SK-N-SH (cell line): ENCODE data around the gene MICU2. TPM values are rescaled to one million over a fixed set of nuclear protein-coding genes. Genes with fewer than 3 reads are reported as not detected.

Source experiments
- CTCF ChIA-PET: fragments of 300-600, 350-600 bp; formaldehyde crosslinking; extraction: SDS; loops from one replicate; lab custom pipeline; 2021; lab: Yijun Ruan, JAX
- POLR2A ChIA-PET: fragments of 350-600 bp; sonication (Branson Sonifier 250); formaldehyde crosslinking; extraction: SDS; loops from one replicate; lab custom pipeline; 2020; ENCODE audit warnings: antibody characterized with exemption, inconsistent platforms; lab: Yijun Ruan, JAX
- DNase-seq: peaks from one replicate; pipeline ENCODE4 v3.0.0; 2012
- H2AFZ ChIP-seq: fragments of 200-600 bp; sonication (generic); 2 replicates; pipeline ENCODE4 v1.8.1; 2016; ENCODE audit warnings: antibody characterized with exemption, mild to moderate bottlenecking, low read depth
- H3F3A ChIP-seq: fragments of 200-600 bp; sonication (generic); replicated peaks from 2 replicates; pipeline ENCODE3; 2016; ENCODE audit warnings: antibody characterized with exemption, mild to moderate bottlenecking; ENCODE audit not compliant: insufficient read depth
- H3K27ac ChIP-seq, 2 experiments: fragments of 200-500 bp in 1 of 2; fragments of 200-600 bp in 1 of 2; sonication (Bioruptor generic) in 1 of 2; sonication (generic), shearing (Covaris generic) in 1 of 2; 2 replicates each; pipeline versions ENCODE4 v1.5.1 to v1.6.1; 2014 to 2016; ENCODE audit warnings: low read depth in 2 of 2, inconsistent platforms in 1 of 2, low read length in 1 of 2, mild to moderate bottlenecking in 1 of 2, mixed read lengths in 1 of 2
- H3K27me3 ChIP-seq: fragments of 200-600 bp; sonication (generic), shearing (Covaris generic); 2 replicates; pipeline ENCODE4 v1.6.1; 2016; ENCODE audit warnings: mixed run types; ENCODE audit not compliant: insufficient read depth
- H3K36me3 ChIP-seq, 2 experiments: fragments of 200-500 bp in 1 of 2; fragments of 200-600 bp in 1 of 2; sonication (Bioruptor generic) in 1 of 2; sonication (generic) in 1 of 2; replicated peaks in 1 of 2; 2 replicates each; pipeline versions ENCODE3 to v1.5.1; 2014 to 2016; ENCODE audit warnings: low read length in 1 of 2, mild to moderate bottlenecking in 1 of 2; ENCODE audit not compliant: insufficient read depth in 2 of 2, control insufficient read depth in 1 of 2
- H3K4me1 ChIP-seq, 2 experiments: fragments of 200-500 bp in 1 of 2; fragments of 200-600 bp in 1 of 2; sonication (Bioruptor generic) in 1 of 2; sonication (generic), shearing (Covaris generic) in 1 of 2; 2 replicates each; pipeline versions ENCODE4 v1.5.1 to v1.6.1; 2014 to 2016; ENCODE audit warnings: low read depth in 1 of 2, low read length in 1 of 2, mixed run types in 1 of 2; ENCODE audit not compliant: insufficient read depth in 2 of 2, control insufficient read depth in 1 of 2
- H3K4me2 ChIP-seq: fragments of 200-600 bp; sonication (generic), shearing (Covaris generic); 2 replicates; pipeline ENCODE4 v1.6.1; 2017; ENCODE audit warnings: mixed run types
- H3K4me3 ChIP-seq, 2 experiments: fragments of 200-500 bp in 1 of 2; fragments of 200-600 bp in 1 of 2; sonication (Bioruptor generic) in 1 of 2; sonication (generic), shearing (Covaris generic) in 1 of 2; 2 replicates each; pipeline versions ENCODE4 v1.5.1 to v1.8.1; 2014 to 2016; ENCODE audit warnings: low read depth in 2 of 2, inconsistent platforms in 1 of 2, low read length in 1 of 2, mild to moderate bottlenecking in 1 of 2, mixed read lengths in 1 of 2, moderate library complexity in 1 of 2
- H3K79me2 ChIP-seq: fragments of 200-600 bp; sonication (generic); 2 replicates; pipeline ENCODE4 v1.8.1; 2017; ENCODE audit warnings: mild to moderate bottlenecking; ENCODE audit not compliant: insufficient read depth
- H3K9ac ChIP-seq: fragments of 200-600 bp; sonication (generic); 2 replicates; pipeline ENCODE4 v1.6.1; 2017; ENCODE audit warnings: mixed run types
- H3K9me2 ChIP-seq: fragments of 200-600 bp; sonication (generic); 2 replicates; pipeline ENCODE4 v1.6.1; 2017; ENCODE audit warnings: mixed run types
- H3K9me3 ChIP-seq: fragments of 200-600 bp; sonication (generic); 2 replicates; pipeline ENCODE4 v1.6.1; 2017; ENCODE audit warnings: mixed run types, mild to moderate bottlenecking, moderate library complexity
- H4K20me1 ChIP-seq: fragments of 200-600 bp; sonication (generic); 2 replicates; pipeline ENCODE4 v1.6.1; 2017; ENCODE audit warnings: mild to moderate bottlenecking, mixed run types; ENCODE audit not compliant: insufficient read depth
- CHD2 ChIP-seq: fragments of 150-350 bp; IDR thresholded peaks from 2 replicates; pipeline ENCODE4 v1.6.1; 2018; ENCODE audit warnings: low read length; ENCODE audit not compliant: partially characterized antibody
- EP300 ChIP-seq, 2 experiments: IDR thresholded peaks; 2 replicates each; pipeline versions ENCODE4 v1.4.0 to v1.6.1; 2012; ENCODE audit warnings: borderline replicate concordance in 1 of 2, low read depth in 1 of 2, low read length in 1 of 2
- FOXJ3 ChIP-seq: sonication (generic); formaldehyde crosslinking; IDR thresholded peaks from 2 replicates; pipeline ENCODE4 v1.5.1; 2020; ENCODE audit warnings: mild to moderate bottlenecking, missing genetic modification reagents
- GABPA ChIP-seq: IDR thresholded peaks from 2 replicates; pipeline ENCODE4 v1.4.0; 2012; ENCODE audit warnings: low read depth, mild to moderate bottlenecking
- GATA2 ChIP-seq: sonication (generic); formaldehyde crosslinking; IDR thresholded peaks from 2 replicates; pipeline ENCODE4 v1.5.0; 2020; ENCODE audit warnings: mild to moderate bottlenecking, missing genetic modification reagents
- JUND ChIP-seq: IDR thresholded peaks from 2 replicates; pipeline ENCODE4 v1.4.0; 2012
- MAX ChIP-seq: IDR thresholded peaks from 2 replicates; pipeline ENCODE4 v1.4.0; 2012; ENCODE audit warnings: low read depth
- NFIC ChIP-seq: IDR thresholded peaks from 2 replicates; pipeline ENCODE4 v1.4.0; 2012; ENCODE audit warnings: borderline replicate concordance
- PBX3 ChIP-seq: IDR thresholded peaks from 2 replicates; pipeline ENCODE4; 2012
- POLR2AphosphoS5 ChIP-seq: IDR thresholded peaks from 2 replicates; pipeline ENCODE4 v1.6.1; 2012; ENCODE audit warnings: low read depth, low read length
- RAD21 ChIP-seq: IDR thresholded peaks from 2 replicates; pipeline ENCODE4 v1.6.1; 2012; ENCODE audit warnings: mild to moderate bottlenecking, low read length
- RFX5 ChIP-seq: IDR thresholded peaks from 2 replicates; pipeline ENCODE4 v1.6.1; 2012; ENCODE audit warnings: mild to moderate bottlenecking, improper control_type of control experiment, low read length
- SIN3A ChIP-seq: IDR thresholded peaks from 2 replicates; pipeline ENCODE4 v1.6.1; 2012; ENCODE audit warnings: low read depth, mild to moderate bottlenecking, low read length, moderate library complexity, borderline replicate concordance
- SMC3 ChIP-seq: IDR thresholded peaks from 2 replicates; pipeline ENCODE4 v1.6.1; 2012; ENCODE audit warnings: low read depth, low read length, improper control_type of control experiment
- TAF1 ChIP-seq: IDR thresholded peaks from 2 replicates; pipeline ENCODE4 v1.6.1; 2012; ENCODE audit warnings: low read depth, mild to moderate bottlenecking, low read length, moderate library complexity, borderline replicate concordance
- TEAD4 ChIP-seq: IDR thresholded peaks from 2 replicates; pipeline ENCODE4 v1.4.0; 2012; ENCODE audit warnings: mild to moderate bottlenecking, borderline replicate concordance; ENCODE audit not compliant: insufficient read depth
- USF2 ChIP-seq: fragments of 150-350 bp; IDR thresholded peaks from 2 replicates; pipeline ENCODE4 v1.6.1; 2017; ENCODE audit warnings: antibody characterized with exemption, low read length, low read depth, borderline replicate concordance
- ZBTB33 ChIP-seq: IDR thresholded peaks from 2 replicates; pipeline ENCODE4 v1.4.0; 2012; ENCODE audit warnings: low read depth, borderline replicate concordance
- WGBS: methylation state at CpG from one replicate; pipeline ENCODE4 v1.1.6; 2017; ENCODE audit warnings: low lambda C conversion rate; 5-methylcytosine and 5-hydroxymethylcytosine counted together
- polyA plus RNA-seq, 3 experiments: library from polyadenylated mRNA; depleted of rRNA; stranded (reverse); fragments of >200 nt; gene quantifications; 2 replicates each; pipeline ENCODE4 v1.2.3, GENCODE V29; 2012

MICU2 gene
- polyA plus RNA-seq, 1 of the 3 experiments (the other 2 are of a cell fraction): 46.4 TPM

GRCh38 chr13:21584973-21585592 is 18.9 kb downstream of the MICU2 start:
- no peak overlapping the region for H3K27ac ChIP-seq
- no peaks in the 10 kb centered on the region for H3K27me3 ChIP-seq
- H2AFZ ChIP-seq: no peak overlapping the region
- no peak overlapping the region for H3K4me3 ChIP-seq
- ChIA-PET POLR2A (no interaction called here), CTCF (no interaction called here)
- no peak for TF ChIP-seq GABPA
- no peak for TF ChIP-seq JUND
- no peak for TF ChIP-seq RAD21
- no peak for TF ChIP-seq RFX5
- no peak for TF ChIP-seq MAX
- no peak for TF ChIP-seq GATA2 (CRISPR knock-in tag)
- no peak for TF ChIP-seq ZBTB33
- TF ChIP-seq SIN3A: no peak
- TF ChIP-seq USF2: no peak
- TF ChIP-seq TEAD4: no peak
- no peak for TF ChIP-seq SMC3
- TF ChIP-seq TAF1: no peak
- TF ChIP-seq NFIC: no peak
- no peak for TF ChIP-seq POLR2AphosphoS5
- TF ChIP-seq EP300 (IDR thresholded peaks at IDR 0.05; ENCODE audit: borderline replicate concordance in 1 of 2, low read depth in 1 of 2, low read length in 1 of 2): no peak
- TF ChIP-seq PBX3: no peak
- no peak for TF ChIP-seq FOXJ3 (CRISPR knock-in tag)
- TF ChIP-seq CHD2: no peak
- H3K9me3 ChIP-seq: peaks cover 8% of the 10 kb centered on the region; the same call in 1 of the 2 replicates
- no peak for DNase-seq
- H3K36me3 ChIP-seq: no peaks in the 10 kb centered on the region
- H3K79me2 ChIP-seq: peaks cover 49% of the 10 kb centered on the region
- no peak overlapping the region for H3K4me2 ChIP-seq
- H3K9ac ChIP-seq: no peak overlapping the region
- H3K4me1 ChIP-seq: peaks cover 0 to 16% of the 10 kb centered on the region in 2 experiments; a peak in 1 of 4 replicates
- 100% methylated on average over 1 of the region's 1 CpG for WGBS
- H3F3A ChIP-seq: no peaks in the 10 kb centered on the region
- no peaks in the 10 kb centered on the region for H3K9me2 ChIP-seq
- H4K20me1 ChIP-seq: 0 out of 2 replicates have a peak, but pooled peaks cover 3% of the 10 kb centered on the region
